22Rv1 (cell line): ENCODE data around the gene POLR2J.
A peak's percentile ranks its signal among the peaks of the same experiment; 100 is the strongest.
"Not testable (repeated sequence)": the region's sequence is repeated elsewhere in the genome, so short reads cannot be mapped to it uniquely, and the experiment has no call there.

Source experiments
- H3K27ac ChIP-seq: fragments of 450-650 bp; 2 replicates; pipeline ENCODE4 v1.5.1; 2017
- ZFX ChIP-seq: fragments of 450-650 bp; IDR thresholded peaks from 2 replicates; pipeline ENCODE4 v1.6.1; 2017; ENCODE audit warnings: antibody characterized with exemption, borderline replicate concordance
- TF ChIP-seq, protein P1 (sequence below): fragments of 450-650 bp; IDR thresholded peaks from 2 replicates; pipeline ENCODE4 v1.5.1; 2017; ENCODE audit warnings: mild to moderate bottlenecking

POLR2J gene

DNA sequence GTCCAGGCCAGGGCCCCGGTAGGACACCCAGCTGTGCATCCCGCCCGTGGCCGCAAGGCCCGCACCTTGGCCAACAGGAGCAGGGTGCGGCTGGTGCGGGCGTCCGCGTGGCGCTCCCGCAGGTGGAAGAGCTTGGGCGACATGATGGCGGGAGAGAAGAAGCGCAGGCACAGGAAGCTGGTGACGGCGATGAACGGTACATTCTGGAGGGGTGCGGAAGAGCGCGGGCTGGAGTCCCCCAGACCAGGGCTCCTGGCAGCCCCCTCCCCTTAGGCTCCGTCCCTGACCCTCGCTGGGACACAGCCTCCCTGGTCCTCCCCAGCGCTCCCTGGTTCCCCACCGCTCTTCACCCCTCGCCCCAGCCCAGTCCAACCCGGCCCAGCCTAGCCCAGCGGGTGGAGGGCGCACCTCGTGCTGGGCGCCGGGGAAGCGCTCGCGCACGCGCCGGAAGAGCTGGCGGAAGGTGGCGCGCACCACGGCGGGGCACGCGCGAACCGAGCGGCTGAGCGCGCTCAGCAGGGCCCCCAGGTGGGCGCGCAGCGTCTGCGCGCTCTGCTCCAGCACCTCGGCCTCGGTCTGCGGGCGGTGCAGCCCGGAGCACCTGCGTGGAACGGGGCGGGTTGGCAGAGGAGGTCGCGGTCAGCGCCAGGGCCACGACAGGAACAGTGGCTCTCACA is 15.9 kb upstream of the POLR2J start:
- not testable (repeated sequence) for H3K27ac ChIP-seq

DNA sequence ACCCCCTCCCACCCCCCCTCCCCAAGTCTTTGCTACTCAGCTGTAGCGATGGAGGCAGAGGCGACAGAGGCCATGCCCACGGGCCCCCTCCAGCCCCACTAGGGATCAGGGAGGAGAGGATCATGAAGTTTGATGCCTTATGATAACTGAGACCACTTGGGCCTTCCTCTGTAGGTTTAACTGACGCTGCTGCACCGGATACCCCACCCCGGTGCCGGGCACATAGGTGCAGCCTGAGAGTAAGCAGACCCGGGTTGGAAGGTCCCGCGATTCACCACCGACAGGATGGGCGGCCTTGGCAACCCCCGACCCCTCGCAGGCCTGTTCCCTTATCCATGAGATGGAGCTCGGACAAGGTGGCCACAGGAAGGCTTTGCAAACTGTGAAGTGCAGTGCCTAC is 15.3 kb upstream of the POLR2J start:
- H3K27ac ChIP-seq, result not testable (repeated sequence)

DNA sequence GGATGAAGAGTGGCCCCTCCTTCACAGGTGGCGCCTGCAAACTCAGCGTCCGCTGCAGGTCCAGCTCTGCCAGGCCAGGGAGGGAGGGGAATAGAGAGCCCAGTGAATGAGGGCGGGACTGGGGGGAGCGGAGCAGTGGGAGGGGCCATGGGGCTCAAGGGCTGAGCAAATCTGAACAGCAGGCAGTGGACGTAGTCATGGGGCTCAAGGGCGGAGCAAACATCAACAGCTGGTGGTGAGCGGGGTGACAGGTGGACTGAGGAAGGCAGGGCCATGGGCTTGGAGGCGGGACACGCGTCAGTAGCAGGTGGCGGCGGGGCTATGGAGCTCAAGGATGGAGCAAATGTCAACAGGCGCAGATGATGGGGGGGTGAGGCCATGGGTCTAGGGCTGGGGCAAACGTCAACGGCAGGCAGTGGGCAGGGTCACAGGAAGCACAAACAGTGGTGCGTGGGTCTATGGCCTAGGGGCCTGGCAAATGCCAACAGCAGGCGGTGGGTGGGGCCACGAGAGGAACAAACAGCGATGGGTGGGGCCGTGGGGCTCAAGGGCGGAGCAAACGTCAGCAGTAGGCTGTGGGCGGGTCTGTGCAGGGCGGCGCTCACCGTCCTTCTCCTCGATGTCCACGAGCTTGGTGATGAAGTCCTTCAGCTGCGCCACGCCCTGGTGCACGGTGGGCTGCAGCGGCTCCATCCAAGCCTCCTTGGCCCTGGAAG is 14.7 kb upstream of the POLR2J start:
- H3K27ac ChIP-seq, result not testable (repeated sequence)

DNA sequence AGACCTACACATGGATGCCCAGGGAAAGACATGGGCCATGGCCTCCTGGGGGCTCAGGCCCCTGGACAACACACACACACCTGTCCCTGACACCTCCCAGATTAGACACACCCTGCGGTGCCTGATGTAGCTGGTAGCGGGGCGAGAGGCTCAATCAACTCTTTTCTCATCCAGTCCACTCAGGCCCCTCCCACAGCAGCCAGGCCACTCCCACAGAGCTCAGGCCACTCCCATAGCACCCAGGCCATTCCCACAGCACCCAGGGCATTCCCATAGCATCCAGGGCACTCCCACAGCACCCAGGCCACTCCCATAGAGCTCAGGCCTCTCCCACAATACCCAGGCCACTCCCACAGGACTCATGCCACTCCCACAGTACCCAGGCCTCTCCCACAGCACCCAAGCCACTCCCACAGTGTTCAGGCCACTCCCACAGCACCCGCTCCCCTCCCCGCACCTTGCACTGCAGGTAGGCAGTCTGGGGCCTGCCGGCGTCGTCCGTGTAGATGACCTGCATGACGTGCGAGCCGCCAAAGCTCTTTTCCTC is 11.9 kb upstream of the POLR2J start:
- not testable (repeated sequence) for H3K27ac ChIP-seq

DNA sequence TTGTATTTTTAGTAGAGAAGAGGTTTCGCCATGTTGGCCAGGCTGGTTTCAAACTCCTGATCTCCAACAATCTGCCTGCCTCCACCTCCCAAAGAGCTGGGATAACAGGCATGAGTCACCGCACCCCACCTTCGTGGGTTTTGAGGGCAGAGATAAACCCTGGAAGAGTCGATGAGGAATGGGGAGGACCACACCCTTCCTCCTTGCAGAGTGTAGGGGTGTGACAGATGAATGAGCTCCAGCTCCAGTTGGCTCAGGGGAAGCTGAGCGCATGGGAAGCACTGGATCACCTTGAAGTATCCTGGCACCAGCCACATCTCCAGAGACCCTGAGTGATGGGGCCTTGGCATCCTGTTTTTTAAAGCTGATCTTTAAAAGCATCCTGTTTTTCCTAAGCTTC is 5.6 kb upstream of the POLR2J start:
- not testable (repeated sequence) for H3K27ac ChIP-seq

DNA sequence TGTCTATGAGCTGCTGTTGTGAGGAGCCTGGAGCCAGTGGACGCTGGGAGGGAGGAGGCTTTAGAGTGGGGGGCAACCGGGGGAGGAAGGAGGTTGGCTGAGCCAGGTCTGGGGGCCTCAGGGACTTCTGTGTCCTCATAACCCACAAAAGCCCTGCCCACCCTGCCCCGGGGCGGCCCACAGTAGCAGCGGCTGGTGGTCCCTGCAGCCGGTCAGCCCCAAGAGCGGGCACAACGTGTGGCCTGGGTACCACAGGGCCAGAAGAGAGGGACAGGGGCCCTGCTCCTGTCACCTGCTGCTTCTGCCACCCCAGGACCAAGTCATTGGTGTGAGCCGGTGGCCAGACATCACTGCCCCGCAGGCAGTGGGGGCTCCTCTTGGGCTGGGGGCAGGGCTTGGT is 3.2 kb upstream of the POLR2J start:
- H3K27ac ChIP-seq, result not testable (repeated sequence)

DNA sequence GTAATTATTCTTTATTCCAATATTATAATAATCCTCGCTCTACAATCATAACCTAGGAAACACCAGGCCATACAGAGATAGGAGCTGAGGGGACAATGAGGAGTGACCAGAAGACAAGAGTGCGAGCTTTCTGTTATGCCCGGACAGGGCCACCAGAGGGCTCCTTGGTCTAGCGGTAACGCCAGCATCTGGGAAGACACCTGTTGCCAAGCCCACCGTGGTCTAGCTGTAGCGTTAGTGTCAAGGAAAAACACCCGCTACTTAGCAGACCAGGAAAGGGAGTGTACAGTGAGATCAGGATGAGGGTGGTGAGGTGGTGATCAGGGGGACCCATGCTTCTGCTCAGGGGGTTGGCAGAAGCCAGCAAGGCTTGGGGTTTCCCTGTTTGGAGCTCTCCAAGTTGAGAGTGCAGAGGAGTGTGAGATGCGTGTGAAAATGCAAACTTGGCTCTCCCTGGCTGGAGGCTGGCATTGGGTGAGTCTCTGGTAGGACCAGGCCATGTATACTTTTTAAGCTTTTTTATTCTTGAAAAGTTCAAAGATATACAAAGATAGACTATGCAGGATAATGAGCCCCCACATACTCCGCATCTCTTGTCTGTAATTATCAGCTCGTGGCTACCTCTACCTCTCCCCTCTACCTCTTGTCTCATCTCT is 1.4 kb upstream of the POLR2J start:
- not testable (repeated sequence) for H3K27ac ChIP-seq
- TF ChIP-seq, protein P1, sequence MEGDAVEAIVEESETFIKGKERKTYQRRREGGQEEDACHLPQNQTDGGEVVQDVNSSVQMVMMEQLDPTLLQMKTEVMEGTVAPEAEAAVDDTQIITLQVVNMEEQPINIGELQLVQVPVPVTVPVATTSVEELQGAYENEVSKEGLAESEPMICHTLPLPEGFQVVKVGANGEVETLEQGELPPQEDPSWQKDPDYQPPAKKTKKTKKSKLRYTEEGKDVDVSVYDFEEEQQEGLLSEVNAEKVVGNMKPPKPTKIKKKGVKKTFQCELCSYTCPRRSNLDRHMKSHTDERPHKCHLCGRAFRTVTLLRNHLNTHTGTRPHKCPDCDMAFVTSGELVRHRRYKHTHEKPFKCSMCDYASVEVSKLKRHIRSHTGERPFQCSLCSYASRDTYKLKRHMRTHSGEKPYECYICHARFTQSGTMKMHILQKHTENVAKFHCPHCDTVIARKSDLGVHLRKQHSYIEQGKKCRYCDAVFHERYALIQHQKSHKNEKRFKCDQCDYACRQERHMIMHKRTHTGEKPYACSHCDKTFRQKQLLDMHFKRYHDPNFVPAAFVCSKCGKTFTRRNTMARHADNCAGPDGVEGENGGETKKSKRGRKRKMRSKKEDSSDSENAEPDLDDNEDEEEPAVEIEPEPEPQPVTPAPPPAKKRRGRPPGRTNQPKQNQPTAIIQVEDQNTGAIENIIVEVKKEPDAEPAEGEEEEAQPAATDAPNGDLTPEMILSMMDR, result peak; percentile 91

DNA sequence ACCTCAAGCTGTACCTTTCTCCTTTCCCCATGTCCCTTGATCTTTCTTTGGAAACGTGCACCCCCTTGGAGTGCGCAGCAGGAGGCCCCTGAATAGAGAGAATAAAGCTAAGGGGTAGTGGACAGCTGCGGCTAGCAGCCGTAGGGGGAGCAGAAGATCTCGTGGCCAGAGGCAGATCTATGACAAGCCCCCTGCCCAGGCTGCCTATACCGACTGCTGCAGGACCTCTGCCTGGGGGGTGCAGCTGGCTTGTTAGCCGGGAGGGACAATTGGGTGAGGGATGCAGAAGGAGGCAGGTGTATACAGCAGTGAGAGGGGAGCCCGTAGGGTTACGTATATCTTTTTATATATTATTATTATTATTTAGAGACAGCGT is 475 bp upstream of the POLR2J start:
- H3K27ac ChIP-seq, result not testable (repeated sequence)

DNA sequence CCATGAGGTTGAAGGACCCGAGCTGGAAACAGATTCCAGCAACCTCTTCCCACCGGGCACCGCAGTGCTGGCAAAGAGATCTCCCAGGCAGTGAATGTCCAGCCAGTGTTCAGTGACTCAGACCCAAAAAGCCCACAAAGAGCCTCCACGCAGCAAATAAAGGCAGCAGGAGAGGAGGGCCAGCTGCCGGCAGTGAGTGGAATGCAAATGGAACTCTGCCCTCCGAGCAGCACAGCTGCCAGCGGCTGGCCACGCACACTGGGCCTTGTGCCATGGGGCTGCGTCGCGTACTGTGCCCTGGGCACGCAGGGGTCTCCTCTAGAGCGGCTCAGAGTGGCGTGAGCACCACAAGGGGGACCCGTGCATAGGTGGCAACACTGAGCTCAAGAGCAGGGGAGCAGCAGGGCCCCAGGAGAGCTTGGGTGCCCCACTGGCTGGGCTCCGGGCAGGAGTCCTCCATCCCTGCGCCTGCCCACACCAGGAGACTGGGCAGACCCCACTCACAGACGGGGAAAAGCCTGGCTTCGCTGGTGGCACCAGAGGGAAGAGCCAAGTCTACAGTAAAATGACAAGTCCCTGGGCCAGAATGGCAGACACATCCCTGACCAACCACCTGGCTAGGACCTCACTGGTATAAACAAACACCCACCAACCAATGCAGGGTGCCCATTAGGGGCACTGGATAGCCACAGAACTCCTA is 3.8 kb downstream of the POLR2J start:
- H3K27ac ChIP-seq, result not testable (repeated sequence)

DNA sequence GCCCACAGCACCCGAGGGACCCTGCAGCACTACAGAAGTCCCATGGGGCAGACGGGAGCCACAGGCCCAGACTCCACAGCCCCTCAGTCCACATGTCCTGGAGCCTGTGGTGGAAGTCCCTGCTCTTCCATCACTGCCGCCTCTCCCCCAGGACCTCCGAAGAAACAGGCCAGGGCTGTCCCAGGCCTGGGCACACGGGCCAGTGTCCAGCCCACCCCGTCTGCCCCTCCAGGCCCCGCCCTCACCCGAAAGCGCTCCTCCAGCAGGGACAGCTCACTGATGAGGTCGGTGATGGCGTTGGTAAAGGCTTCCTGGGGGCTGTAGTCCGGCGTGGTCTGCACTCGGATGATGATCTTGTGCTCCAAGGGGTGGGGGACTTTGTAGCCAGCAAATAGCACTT is 4.6 kb downstream of the POLR2J start:
- H3K27ac ChIP-seq, result not testable (repeated sequence)

DNA sequence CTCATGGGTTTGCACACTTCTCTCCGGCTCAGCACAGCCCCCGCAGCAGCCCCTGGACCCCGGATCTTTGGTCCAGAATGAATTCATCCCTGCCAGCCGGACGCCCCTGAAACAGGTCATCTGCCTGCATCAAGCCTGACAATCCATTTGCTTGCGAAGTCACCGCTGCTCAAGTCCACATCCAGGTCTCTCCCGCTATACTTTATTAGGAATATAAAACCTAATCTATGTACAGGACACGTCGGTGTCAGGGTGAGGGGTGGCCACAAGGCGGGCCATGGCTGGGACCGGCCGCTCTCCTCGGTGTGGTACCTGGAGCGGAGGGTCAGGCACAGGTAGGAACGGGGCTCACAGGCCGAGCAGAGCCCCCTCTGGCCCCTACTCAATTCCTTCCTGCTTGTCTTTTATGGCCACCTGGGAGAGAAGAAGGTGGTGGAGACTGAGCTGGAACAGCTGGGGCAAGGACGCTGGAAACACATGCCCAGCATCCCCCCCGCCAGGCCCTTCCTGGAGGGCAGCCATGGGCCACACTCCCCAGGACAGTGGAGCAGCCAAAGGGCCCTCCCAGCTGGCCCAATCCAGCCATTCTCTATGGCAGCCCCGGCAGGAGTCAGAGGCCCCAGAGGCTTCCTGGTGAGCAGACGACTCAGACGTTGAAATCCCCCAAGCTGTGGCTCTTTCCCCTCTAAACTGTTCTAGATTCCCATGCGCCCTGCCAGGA is 5.3 kb downstream of the POLR2J start:
- 0 out of 2 replicates have a peak overlapping the region, but pooled peaks have one; percentile 10 for H3K27ac ChIP-seq
- TF ChIP-seq, protein P1, result no peak
- TF ChIP-seq ZFX, result no peak
